Urinary bladder (tissue), 4 donors: Measurements from ENCODE around the gene PRICKLE2. TPM values are rescaled to one million over a fixed set of nuclear protein-coding genes. Genes with fewer than 3 reads are reported as not detected.

Experiments used
- DNase-seq: peaks from one replicate; pipeline ENCODE4 v3.0.0-alpha.2; 2015; ENCODE audit errors: extremely low spot score
- H3K27ac ChIP-seq: one replicate; pipeline ENCODE4 v1.5.1; 2013; ENCODE audit warnings: low read depth, mild to moderate bottlenecking, moderate library complexity
- H3K36me3 ChIP-seq: one replicate; pipeline ENCODE4 v1.6.1; 2013; ENCODE audit warnings: mild to moderate bottlenecking, moderate library complexity; ENCODE audit not compliant: insufficient read depth
- H3K4me1 ChIP-seq: one replicate; pipeline ENCODE4 v1.6.1; 2013; ENCODE audit warnings: mild to moderate bottlenecking, moderate library complexity; ENCODE audit not compliant: insufficient read depth
- H3K4me3 ChIP-seq: one replicate; pipeline ENCODE4 v1.5.1; 2013; ENCODE audit warnings: low read depth, low read length
- WGBS: extraction: QIAGEN DNeasy Blood & Tissue Kit; methylation state at CpG from one replicate; pipeline ENCODE4 v1.1.7; 2013; 5-methylcytosine and 5-hydroxymethylcytosine counted together
- polyA plus RNA-seq: library from polyadenylated mRNA; stranded (reverse); fragments of 200-250 nt; gene quantifications from one replicate; pipeline ENCODE4 v1.2.3, GENCODE V29; 2013
- total RNA-seq: library from RNA; depleted of rRNA; stranded (reverse); fragments of >200 nt; gene quantifications from one replicate; pipeline ENCODE4 v1.2.3, GENCODE V29; 2014
- donor health status: healthy with polysubstance abuse.
- donor health status: healthy.

PRICKLE2 gene
- total and polyA plus RNA-seq, 2 donors, result 22.4 to 89.7 TPM

GRCh38 chr3:64125561-64125960 is 99.7 kb downstream of the PRICKLE2 start:
- Histone ChIP-seq H3K4me3 (no peak overlapping the region), H3K27ac (no peak overlapping the region), H3K4me1 (no peaks in the 10 kb centered on the region), H3K36me3 (no peaks in the 10 kb centered on the region)
- no peak for DNase-seq
- WGBS, result 82% methylated on average over 2 of the region's 2 CpGs

- no peaks in the 10 kb centered on the region for H3K36me3 ChIP-seq
- H3K4me1 ChIP-seq, result no peaks in the 10 kb centered on the region
- no peak overlapping the region for H3K4me3 ChIP-seq
- 75% methylated on average over 2 of the region's 2 CpGs for WGBS
- DNase-seq, result no peak
- no peak overlapping the region for H3K27ac ChIP-seq
Observed at GRCh38 chr3:64123931-64124330, 101.3 kb downstream of the PRICKLE2 start.

DNA sequence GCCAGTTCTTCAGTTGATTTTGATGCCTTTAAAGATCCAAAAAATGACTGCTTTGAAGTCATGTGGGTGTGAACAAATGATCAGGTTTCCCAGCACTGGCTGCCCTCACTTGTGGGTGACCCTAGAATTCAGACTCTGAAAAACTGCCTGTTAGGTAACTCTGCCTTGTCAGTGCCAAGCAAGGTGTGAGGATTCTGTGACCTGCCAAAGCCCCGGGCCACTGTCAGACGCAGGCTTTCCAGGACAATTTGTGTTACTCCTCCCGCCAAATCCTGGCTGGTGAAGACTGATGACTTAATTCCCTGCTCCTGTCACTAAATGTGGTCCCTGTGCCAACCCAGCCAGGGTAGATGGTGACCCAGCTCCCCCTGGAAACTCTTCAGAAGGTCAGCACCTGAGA is 102.8 kb downstream of the PRICKLE2 start:
- H3K4me3 ChIP-seq, result no peak overlapping the region
- no peaks in the 10 kb centered on the region for H3K36me3 ChIP-seq
- WGBS, result 49% methylated on average over 3 of the region's 3 CpGs
- no peak for DNase-seq
- H3K27ac ChIP-seq, result no peak overlapping the region
- H3K4me1 ChIP-seq, result no peaks in the 10 kb centered on the region

DNA sequence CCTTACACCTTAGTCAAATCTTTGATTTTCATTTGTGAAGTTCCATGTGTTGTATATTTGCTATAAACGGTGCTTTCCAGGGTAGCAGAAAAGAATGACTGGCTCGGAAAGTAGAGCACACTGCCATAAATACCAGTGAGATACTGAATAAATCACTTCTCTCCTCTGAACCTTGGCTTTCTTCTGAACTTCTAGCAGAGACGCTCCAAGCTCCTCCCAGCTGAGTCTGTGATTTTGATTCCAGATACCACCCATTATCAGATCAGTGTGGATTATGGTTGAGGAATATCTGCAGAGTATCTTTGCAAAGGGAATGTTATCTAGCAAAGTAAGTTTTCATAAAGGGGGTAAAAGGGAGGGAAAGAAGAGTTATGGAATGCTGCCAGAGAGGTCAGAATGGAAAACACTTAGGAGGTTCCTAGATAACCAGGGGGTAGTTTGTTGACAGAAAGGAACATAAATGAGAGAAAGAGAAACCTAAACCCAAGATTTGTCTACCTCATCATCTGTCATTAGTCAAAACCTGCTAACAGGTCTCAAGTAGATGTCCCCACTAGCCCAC is 103.4 kb downstream of the PRICKLE2 start:
- Histone ChIP-seq H3K4me1 (no peaks in the 10 kb centered on the region), H3K27ac (no peak overlapping the region), H3K36me3 (no peaks in the 10 kb centered on the region), H3K4me3 (no peak overlapping the region)
- 7% methylated on average over 3 of the region's 3 CpGs for WGBS
- no peak for DNase-seq

DNA sequence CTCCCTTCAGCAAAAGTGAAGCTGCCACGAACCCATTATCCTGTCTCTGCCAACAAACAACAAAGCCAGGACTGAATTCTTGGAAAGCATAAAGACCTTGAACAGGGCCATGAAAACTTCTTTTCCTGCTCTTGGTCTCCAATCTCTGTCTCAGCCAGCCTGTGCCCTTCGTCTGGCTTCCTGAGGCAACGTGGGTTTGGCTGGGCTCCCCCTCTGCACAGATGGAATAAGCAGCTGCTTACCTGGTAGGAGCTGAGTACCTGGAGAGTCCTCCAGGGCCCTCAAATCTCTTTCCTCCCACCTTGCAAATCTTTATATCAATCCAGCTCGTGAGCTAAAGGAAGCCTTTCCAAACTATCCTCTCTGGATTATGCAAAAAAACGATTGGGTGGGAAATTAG is 104.4 kb downstream of the PRICKLE2 start:
- H3K4me3 ChIP-seq, result no peak overlapping the region
- DNase-seq, result no peak
- H3K36me3 ChIP-seq, result no peaks in the 10 kb centered on the region
- no peaks in the 10 kb centered on the region for H3K4me1 ChIP-seq
- no peak overlapping the region for H3K27ac ChIP-seq
- 32% methylated on average over 5 of the region's 5 CpGs for WGBS

- H3K36me3 ChIP-seq, result no peaks in the 10 kb centered on the region
- no peak overlapping the region for H3K27ac ChIP-seq
- H3K4me1 ChIP-seq, result no peaks in the 10 kb centered on the region
- H3K4me3 ChIP-seq, result no peak overlapping the region
- DNase-seq, result no peak
- WGBS, result 89% methylated on average over 1 of the region's 1 CpG
Observed at GRCh38 chr3:64117483-64117882, 107.8 kb downstream of the PRICKLE2 start.

GRCh38 chr3:64114651-64115050 is 110.6 kb downstream of the PRICKLE2 start:
- Histone ChIP-seq H3K27ac (no peak overlapping the region), H3K4me1 (no peaks in the 10 kb centered on the region), H3K36me3 (no peaks in the 10 kb centered on the region), H3K4me3 (no peak overlapping the region)
- DNase-seq, result no peak

GRCh38 chr3:64111872-64112271 is 113.4 kb downstream of the PRICKLE2 start:
- WGBS, result 65% methylated on average over 2 of the region's 2 CpGs
- Histone ChIP-seq H3K4me1 (no peaks in the 10 kb centered on the region), H3K4me3 (no peak overlapping the region), H3K36me3 (no peaks in the 10 kb centered on the region), H3K27ac (no peak overlapping the region)
- no peak for DNase-seq

- H3K36me3 ChIP-seq, result no peaks in the 10 kb centered on the region
- whole genome bisulfite sequencing, result 91% methylated on average over 2 of the region's 2 CpGs
- H3K4me1 ChIP-seq, result no peaks in the 10 kb centered on the region
- no peak overlapping the region for H3K4me3 ChIP-seq
- DNase-seq, result no peak
- H3K27ac ChIP-seq, result no peak overlapping the region
Observed at GRCh38 chr3:64111083-64111482, 114.2 kb downstream of the PRICKLE2 start.

DNA sequence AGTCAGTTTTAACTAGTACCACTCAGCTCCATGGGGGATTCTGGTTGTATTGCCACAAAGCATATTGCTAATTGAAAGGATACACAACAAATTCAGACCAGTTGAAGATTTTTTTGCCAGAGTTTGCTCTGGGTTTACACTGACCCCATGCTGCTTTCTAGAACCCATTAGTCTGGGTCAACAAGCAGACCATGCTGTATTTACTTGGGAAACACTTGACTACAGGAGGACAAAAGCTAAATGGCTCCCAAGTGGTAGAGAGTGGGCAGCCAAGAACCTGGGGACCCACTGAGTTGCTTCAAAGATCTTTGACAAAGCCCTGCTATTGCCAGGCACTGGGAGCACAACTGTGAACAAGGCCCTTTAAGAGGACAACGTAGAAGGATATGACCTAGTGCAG is 115.2 kb downstream of the PRICKLE2 start:
- WGBS, result 31% methylated on average over 1 of the region's 1 CpG
- H3K36me3 ChIP-seq, result no peaks in the 10 kb centered on the region
- no peak overlapping the region for H3K27ac ChIP-seq
- DNase-seq, result no peak
- H3K4me3 ChIP-seq, result no peak overlapping the region
- H3K4me1 ChIP-seq, result no peaks in the 10 kb centered on the region

- Histone ChIP-seq H3K4me1 (no peaks in the 10 kb centered on the region), H3K36me3 (no peaks in the 10 kb centered on the region), H3K27ac (no peak overlapping the region), H3K4me3 (no peak overlapping the region)
- DNase-seq, result no peak
- 66% methylated on average over 1 of the region's 1 CpG for whole genome bisulfite sequencing
Observed at GRCh38 chr3:64109438-64109837, 115.8 kb downstream of the PRICKLE2 start.

GRCh38 chr3:64108784-64109317 is 116.4 kb downstream of the PRICKLE2 start:
- no peak for DNase-seq

GRCh38 chr3:64108231-64108630 is 117.0 kb downstream of the PRICKLE2 start:
- Histone ChIP-seq H3K4me1 (no peaks in the 10 kb centered on the region), H3K27ac (no peak overlapping the region), H3K4me3 (no peak overlapping the region), H3K36me3 (no peaks in the 10 kb centered on the region)
- DNase-seq, result no peak
- WGBS, result 78% methylated on average over 9 of the region's 9 CpGs

More at GRCh38 chr3:64108784-64109317, 116.4 kb downstream of the PRICKLE2 start:
- 97% methylated on average over 7 of the region's 7 CpGs for WGBS
- no peak overlapping the region for H3K27ac ChIP-seq
- H3K4me3 ChIP-seq, result no peak overlapping the region
- H3K36me3 ChIP-seq, result no peaks in the 10 kb centered on the region
- H3K4me1 ChIP-seq, result no peaks in the 10 kb centered on the region

GRCh38 chr3:64107190-64107589 is 118.1 kb downstream of the PRICKLE2 start:
- Histone ChIP-seq H3K27ac (no peak overlapping the region), H3K4me3 (no peak overlapping the region), H3K4me1 (no peaks in the 10 kb centered on the region), H3K36me3 (no peaks in the 10 kb centered on the region)
- WGBS, result 59% methylated on average over 5 of the region's 5 CpGs
- DNase-seq, result no peak

DNA sequence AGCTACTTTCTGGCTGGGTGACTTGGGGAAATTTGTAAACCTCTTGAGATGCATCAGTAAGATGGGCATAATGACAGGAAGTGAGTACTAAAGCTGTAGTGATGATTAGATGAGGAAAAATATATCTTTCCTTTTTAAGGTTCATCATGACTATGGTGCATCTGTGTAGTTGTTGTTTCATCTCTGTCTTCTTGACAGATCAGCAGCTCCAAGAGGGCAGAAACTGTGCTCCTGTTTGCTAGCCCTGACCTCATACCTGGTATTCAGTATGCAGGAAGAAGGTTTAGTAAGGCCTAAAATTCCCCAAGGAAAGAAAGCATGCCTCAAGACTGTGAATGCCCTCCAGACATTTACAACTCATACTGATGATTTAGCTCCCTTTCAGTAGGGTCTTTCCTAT is 119.5 kb downstream of the PRICKLE2 start:
- Histone ChIP-seq H3K4me3 (no peak overlapping the region), H3K27ac (no peak overlapping the region), H3K36me3 (no peaks in the 10 kb centered on the region), H3K4me1 (no peaks in the 10 kb centered on the region)
- no peak for DNase-seq
